Hepatocyte (in vitro differentiated cells): ENCODE data around the gene PCBP4. TPM values are rescaled to one million over a fixed set of nuclear protein-coding genes. Genes with fewer than 3 reads are reported as not detected.

Experiments used
- DNase-seq: peaks from one replicate; pipeline ENCODE4 v3.0.0-alpha.2; 2016; ENCODE audit warnings: low spot score
- H2AFZ ChIP-seq: fragments of 200-600 bp; sonication (generic); 2 replicates; pipeline ENCODE4 v1.6.0; 2016; ENCODE audit warnings: antibody characterized with exemption, mild to moderate bottlenecking
- H3K27ac ChIP-seq: fragments of 200-600 bp; sonication (generic); 2 replicates; pipeline ENCODE4 v1.5.1; 2016; ENCODE audit warnings: mild to moderate bottlenecking
- H3K27me3 ChIP-seq: fragments of 200-600 bp; sonication (generic); 2 replicates; pipeline ENCODE4 v1.6.1; 2016
- H3K36me3 ChIP-seq: fragments of 200-600 bp; sonication (generic); replicated peaks from 2 replicates; pipeline ENCODE4 v1.5.1; 2016; ENCODE audit warnings: low read depth; ENCODE audit not compliant: insufficient read depth
- H3K4me1 ChIP-seq: fragments of 200-600 bp; sonication (generic); 2 replicates; pipeline ENCODE4 v1.5.1; 2016; ENCODE audit warnings: mild to moderate bottlenecking, moderate library complexity; ENCODE audit not compliant: insufficient read depth
- H3K4me2 ChIP-seq: fragments of 200-600 bp; sonication (generic); 2 replicates; pipeline ENCODE4 v1.6.0; 2016
- H3K4me3 ChIP-seq: fragments of 200-600 bp; sonication (generic); 2 replicates; pipeline ENCODE4 v1.5.1; 2016; ENCODE audit warnings: mild to moderate bottlenecking
- H3K79me2 ChIP-seq: fragments of 200-600 bp; sonication (generic); 2 replicates; pipeline ENCODE4 v1.6.0; 2017; ENCODE audit warnings: mild to moderate bottlenecking
- H3K9me2 ChIP-seq: fragments of 200-600 bp; sonication (generic); replicated peaks from 2 replicates; pipeline ENCODE4 v1.6.0; 2017; ENCODE audit warnings: mild to moderate bottlenecking; ENCODE audit not compliant: insufficient read depth
- H3K9me3 ChIP-seq: fragments of 200-600 bp; sonication (generic); 2 replicates; pipeline ENCODE4 v1.5.1; 2016; ENCODE audit warnings: low read depth, mild to moderate bottlenecking
- H4K20me1 ChIP-seq: fragments of 200-600 bp; sonication (generic); 2 replicates; pipeline ENCODE4 v1.6.0; 2016; ENCODE audit warnings: mild to moderate bottlenecking; ENCODE audit not compliant: insufficient read depth, poor library complexity, severe bottlenecking
- CTCF ChIP-seq: fragments of 200-600 bp; sonication (generic); IDR thresholded peaks from 2 replicates; pipeline ENCODE4 v1.5.1; 2016; ENCODE audit warnings: antibody characterized with exemption, mild to moderate bottlenecking; ENCODE audit not compliant: poor library complexity
- EZH2 ChIP-seq: fragments of 200-600 bp; sonication (generic); IDR thresholded peaks from 2 replicates; pipeline ENCODE4 v1.6.1; 2016; ENCODE audit warnings: antibody characterized with exemption, mild to moderate bottlenecking, borderline replicate concordance
- EZH2phosphoT487 ChIP-seq: fragments of 200-600 bp; sonication (generic); IDR thresholded peaks from one replicate; pipeline ENCODE4 v1.6.1; 2018; ENCODE audit warnings: antibody characterized with exemption, mild to moderate bottlenecking, low read depth, moderate library complexity; ENCODE audit not compliant: unreplicated experiment, severe bottlenecking
- WGBS: methylation state at CpG from one replicate; pipeline ENCODE4 v1.1.6; 2016; ENCODE audit warnings: low lambda C conversion rate; ENCODE audit errors: missing lambda C conversion rate; 5-methylcytosine and 5-hydroxymethylcytosine counted together
- polyA plus RNA-seq: library from polyadenylated mRNA; unstranded; fragments of >200 nt; fragmentation: Nextera tagmentation; extraction: Ambion mirVana; gene quantifications from 2 replicates; pipeline ENCODE4 v1.2.1, GENCODE V29; 2016
- total RNA-seq: library from RNA; depleted of rRNA; stranded (reverse); fragments of >200 nt; gene quantifications from 2 replicates; pipeline ENCODE4 v1.2.3, GENCODE V29; 2014

The PCBP4 gene
- total and polyA plus RNA-seq, 2 experiments from 2014 or later = 42.4 to 60.2 TPM

DNA sequence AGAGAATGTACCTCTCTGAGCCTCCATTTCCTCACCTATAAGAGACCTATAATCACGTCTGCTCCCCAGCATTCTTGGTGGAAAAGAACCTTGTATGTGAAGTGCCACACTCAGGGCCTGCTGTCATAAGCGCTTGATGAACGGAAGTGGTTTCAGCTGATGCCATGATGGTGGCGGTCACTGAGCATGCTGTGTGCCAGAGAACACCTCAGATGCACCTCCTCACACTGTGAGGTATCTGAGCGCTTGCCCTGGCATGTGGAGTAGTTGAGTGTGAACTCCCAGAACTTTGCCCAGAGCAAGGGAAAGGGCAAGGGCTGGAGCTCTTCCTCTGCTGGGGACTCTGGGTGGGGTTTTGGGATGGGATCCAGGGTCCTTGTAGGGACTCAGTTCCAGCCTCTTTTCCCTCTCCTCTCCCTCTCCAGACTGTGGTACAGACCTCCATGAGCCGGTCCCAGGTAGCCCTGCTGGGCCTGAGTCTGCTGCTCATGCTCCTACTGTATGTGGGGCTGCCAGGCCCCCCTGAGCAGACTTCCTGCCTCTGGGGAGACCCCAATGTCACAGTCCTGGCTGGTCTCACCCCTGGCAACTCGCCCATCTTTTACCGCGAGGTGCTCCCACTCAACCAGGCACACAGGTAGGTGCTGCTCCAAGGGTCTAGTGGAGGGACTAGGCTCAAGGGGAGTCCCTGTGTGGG lies 10.3 kb upstream of the PCBP4 start:
- no peak overlapping the region for H3K27ac ChIP-seq
- H3K4me1 ChIP-seq = peaks cover 33% of the 10 kb centered on the region
- no peaks in the 10 kb centered on the region for H3K27me3 ChIP-seq
- H3K4me2 ChIP-seq = no peak overlapping the region
- no peaks in the 10 kb centered on the region for H3K9me3 ChIP-seq
- no peak for DNase-seq
- no peak overlapping the region for H3K4me3 ChIP-seq
- TF ChIP-seq EZH2phosphoT487 = no peak
- TF ChIP-seq EZH2 = no peak
- TF ChIP-seq CTCF = no peak
- no peaks in the 10 kb centered on the region for H4K20me1 ChIP-seq
- H3K79me2 ChIP-seq = peaks cover 28% of the 10 kb centered on the region
- no peaks in the 10 kb centered on the region for H3K36me3 ChIP-seq
- WGBS = 99% methylated on average over 9 of the region's 9 CpGs
- H2AFZ ChIP-seq = no peak overlapping the region
- H3K9me2 ChIP-seq = no peaks in the 10 kb centered on the region

- Histone ChIP-seq H3K4me1 (peaks cover 20% of the 10 kb centered on the region), H2AFZ (peak overlapping the region; percentile 90), H3K4me2 (peak overlapping the region; percentile 99), H3K27me3 (no peaks in the 10 kb centered on the region), H3K9me2 (no peaks in the 10 kb centered on the region), H3K27ac (peak overlapping the region; percentile 97), H3K4me3 (peak overlapping the region; percentile 57), H3K9me3 (no peaks in the 10 kb centered on the region), H3K36me3 (no peaks in the 10 kb centered on the region), H4K20me1 (no peaks in the 10 kb centered on the region), H3K79me2 (peaks cover 26% of the 10 kb centered on the region)
- TF ChIP-seq EZH2phosphoT487 (no peak), CTCF (peak; percentile 20), EZH2 (no peak)
- peak; percentile 87 for DNase-seq
- 53% methylated on average over 46 of the region's 46 CpGs for WGBS
Observed at GRCh38 chr3:51975852-51976549, 8.7 kb upstream of the PCBP4 start.

GRCh38 chr3:51974963-51975851 lies 8.0 kb upstream of the PCBP4 start, which contains the start of gene ABHD14A:
ABHD14A (plus strand) TSS chr3:51975064; CDS start chr3:51975136, 72 bp downstream.
- DNase-seq = peak; percentile 89
- peak within 1 kb of the TSS; percentile 90 for H2AFZ ChIP-seq
- no peak for TF ChIP-seq CTCF
- TF ChIP-seq EZH2phosphoT487 = no peak
- no peak for TF ChIP-seq EZH2

More at GRCh38 chr3:51974963-51975851, 8.0 kb upstream of the PCBP4 start, which contains the start of gene ABHD14A:
- peak within 1 kb of the TSS; percentile 57 for H3K4me3 ChIP-seq
- no peaks in the 10 kb centered on the region for H3K27me3 ChIP-seq
- H3K9me3 ChIP-seq = no peaks in the 10 kb centered on the region
- peak within 1 kb of the TSS; percentile 99 for H3K4me2 ChIP-seq
- peaks cover 20% of the 10 kb centered on the region for H3K4me1 ChIP-seq
- H3K79me2 ChIP-seq = peaks cover 18% of the 10 kb centered on the region
- no peaks in the 10 kb centered on the region for H3K36me3 ChIP-seq
- no peaks in the 10 kb centered on the region for H4K20me1 ChIP-seq
- 5% methylated on average over 47 of the region's 63 CpGs for WGBS
- H3K9me2 ChIP-seq = no peaks in the 10 kb centered on the region
- peak within 1 kb of the TSS; percentile 97 for H3K27ac ChIP-seq
